Heart right ventricle (tissue), 16 donors: ENCODE measurements around the gene FBRS. TPM values are rescaled to one million over a fixed set of nuclear protein-coding genes. Genes with fewer than 3 reads are reported as not detected.

ENCODE experiments used
- ATAC-seq, 8 donors: fragments of 200-7000 bp; cut with Tn5 transposase; one replicate each; pipeline ENCODE4 v1.9.1; 2020; ENCODE audit warnings: mild to moderate bottlenecking in 8 of 8, moderate library complexity in 8 of 8, moderate number of reproducible peaks in 1 of 8
- DNase-seq, 2 donors: peaks; one replicate each; pipeline ENCODE4 v3.0.0-alpha.2; 2020
- H3K27ac ChIP-seq, 10 donors: fragments of 200-600 bp; sonication (generic) in 2 of 10; one replicate each; pipeline versions ENCODE4 v1.5.0 to v1.8.0; 2020 to 2022; ENCODE audit warnings: mild to moderate bottlenecking in 3 of 10
- H3K27me3 ChIP-seq, 7 donors: fragments of 200-600 bp; one replicate each; pipeline ENCODE4 v1.8.0; 2021 to 2022; ENCODE audit warnings: mild to moderate bottlenecking in 2 of 7
- H3K36me3 ChIP-seq, 9 donors: fragments of 200-600 bp; sonication (generic) in 1 of 9; one replicate each; pipeline versions ENCODE4 v1.5.0 to v1.8.0; 2020 to 2022; ENCODE audit warnings: mild to moderate bottlenecking in 2 of 9
- H3K4me1 ChIP-seq, 9 donors: fragments of 200-600 bp; sonication (generic) in 1 of 9; one replicate each; pipeline versions ENCODE4 v1.5.0 to v1.8.0; 2020 to 2022; ENCODE audit warnings: mild to moderate bottlenecking in 4 of 9
- H3K4me3 ChIP-seq, 10 donors: fragments of 200-600 bp; sonication (generic) in 2 of 10; one replicate each; pipeline versions ENCODE4 v1.5.0 to v1.8.0; 2020 to 2022; ENCODE audit warnings: mild to moderate bottlenecking in 7 of 10, moderate library complexity in 2 of 10
- H3K9me3 ChIP-seq, 11 donors: fragments of 200-600 bp in 10 of 11; sonication (generic) in 2 of 11; one replicate each; pipeline versions ENCODE4 v1.5.0 to v1.8.0; 2013 to 2022; ENCODE audit warnings: mild to moderate bottlenecking in 2 of 11, control low read depth in 1 of 11, moderate library complexity in 1 of 11
- WGBS, 2 donors: extraction: QIAGEN DNeasy Blood & Tissue Kit; methylation state at CpG; one replicate each; pipeline ENCODE4 v1.1.7; 2013; ENCODE audit warnings: inconsistent platforms in 1 of 2; 5-methylcytosine and 5-hydroxymethylcytosine counted together
- intact Hi-C, 10 donors: fragments of 100-400 bp; cut with DNase I; formaldehyde crosslinking; loops; one replicate each; pipeline versions ENCODE4 v1.11.1 to v1.14.2; 2022
- polyA plus RNA-seq, 2 donors: library from polyadenylated mRNA; stranded (reverse); fragments of 200-250 nt; gene quantifications; one replicate each; pipeline ENCODE4 v1.2.3, GENCODE V29; 2013
- total RNA-seq, 10 donors: library from RNA; stranded (reverse); fragmentation: NEBNext Ultra II Directional in 3 of 10; extraction: Animal tissue kit (Norgen Biotek cat#: 25700) in 3 of 10; gene quantifications; one replicate each; pipeline versions ENCODE4 v1.2.1 to v1.2.4, GENCODE V29; 2021 to 2023
- TF ChIP-seq, protein P1 (sequence below), 9 donors: fragments of 200-600 bp; sonication (generic) in 2 of 9; IDR thresholded peaks; one replicate each; pipeline versions ENCODE4 v1.5.0 to v1.8.0; 2021 to 2022; ENCODE audit warnings: antibody characterized with exemption in 9 of 9, mild to moderate bottlenecking in 5 of 9, moderate library complexity in 1 of 9
- donor health status: Arrhythmogenic right ventricular cardiomyopathy.
- donor health status: ischemic (EF 13 %, LVEDD 7.1; RV severe dilation, severe dysfunction).
- donor health status: healthy with polysubstance abuse.
- donor health status: DM: no; HTN: yes; CAD: no.
- donor health status: DM: no; HTN: no; CAD: no.
- donor health status: ischemic (EF 25% LVEDD 6.9; RV normal size, moderate dysfunction).
- donor health status: ischemic (EF 25% LVEDD 5.7; RV mildly dilated, moderate dysfunction).
- donor health status: healthy.
- donor health status: DM: yes; HTN: yes; CAD: no.
- donor health status: Ischemic cardiomyopathy.
- donor health status: ischemic (EF 35%, LVEDD 5.7; RV mildly dilated, moderate dysfunction).
- donor health status: nonischemic (EF 11% LVEDD 7.7; RV severe dilation, severe dysfunction).
- donor health status: DM: yes; HTN: yes; CAD: no.
- donor health status: PGD.
- donor health status: ischemic (EF 29% LVEDD 5.4; RV normal size, mild dysfunction).
- donor health status: nonischemic (EF 23%, LVEDD 6.1; RV moderate dilation, normal function).

FBRS gene
- total and polyA plus RNA-seq, 12 donors, result 24.6 to 40.2 (median 29.3) TPM

DNA sequence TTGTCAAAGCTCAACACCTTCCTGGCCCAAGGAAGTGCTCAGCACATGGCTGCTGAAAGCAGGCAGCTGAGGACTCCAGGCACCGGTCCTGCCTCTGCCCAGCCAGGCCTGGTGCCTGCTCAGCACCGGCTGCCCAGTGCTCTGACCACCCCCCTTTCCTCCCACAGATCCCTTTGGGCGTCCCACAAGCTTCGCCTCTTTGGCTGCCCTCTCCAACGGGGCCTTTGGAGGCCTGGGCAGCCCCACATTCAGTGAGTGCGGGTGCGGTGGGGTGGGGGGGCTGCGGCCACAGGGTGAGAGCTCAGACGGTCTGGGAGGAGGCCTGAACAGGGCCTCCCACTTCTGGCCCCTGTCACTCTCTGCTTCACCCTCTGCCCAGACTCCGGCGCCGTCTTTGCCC, 10.2 kb downstream of the FBRS start:
- no peaks in the 10 kb centered on the region for H3K27me3 ChIP-seq
- TF ChIP-seq, protein P1, sequence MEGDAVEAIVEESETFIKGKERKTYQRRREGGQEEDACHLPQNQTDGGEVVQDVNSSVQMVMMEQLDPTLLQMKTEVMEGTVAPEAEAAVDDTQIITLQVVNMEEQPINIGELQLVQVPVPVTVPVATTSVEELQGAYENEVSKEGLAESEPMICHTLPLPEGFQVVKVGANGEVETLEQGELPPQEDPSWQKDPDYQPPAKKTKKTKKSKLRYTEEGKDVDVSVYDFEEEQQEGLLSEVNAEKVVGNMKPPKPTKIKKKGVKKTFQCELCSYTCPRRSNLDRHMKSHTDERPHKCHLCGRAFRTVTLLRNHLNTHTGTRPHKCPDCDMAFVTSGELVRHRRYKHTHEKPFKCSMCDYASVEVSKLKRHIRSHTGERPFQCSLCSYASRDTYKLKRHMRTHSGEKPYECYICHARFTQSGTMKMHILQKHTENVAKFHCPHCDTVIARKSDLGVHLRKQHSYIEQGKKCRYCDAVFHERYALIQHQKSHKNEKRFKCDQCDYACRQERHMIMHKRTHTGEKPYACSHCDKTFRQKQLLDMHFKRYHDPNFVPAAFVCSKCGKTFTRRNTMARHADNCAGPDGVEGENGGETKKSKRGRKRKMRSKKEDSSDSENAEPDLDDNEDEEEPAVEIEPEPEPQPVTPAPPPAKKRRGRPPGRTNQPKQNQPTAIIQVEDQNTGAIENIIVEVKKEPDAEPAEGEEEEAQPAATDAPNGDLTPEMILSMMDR (IDR thresholded peaks at IDR 0.05), result no peak
- DNase-seq, result no peak
- H3K4me3 ChIP-seq, result no peak overlapping the region
- WGBS, 2 donors, result 86 to 88% methylated on average over 12 of the region's 12 CpGs
- H3K36me3 ChIP-seq, result peaks cover 0 to 86% (median 70%) of the 10 kb centered on the region in 9 donors
- peaks cover 0 to 8% (median 5%) of the 10 kb centered on the region in 9 donors for H3K4me1 ChIP-seq
- no peak overlapping the region for H3K27ac ChIP-seq
- intact Hi-C loops, result no loop called here
- ATAC-seq, result no peak
- H3K9me3 ChIP-seq, result no peaks in the 10 kb centered on the region

- intact Hi-C loops, result no loop called here
- Histone ChIP-seq H3K36me3 (peaks cover 0 to 78% (median 65%) of the 10 kb centered on the region in 9 donors), H3K9me3 (no peaks in the 10 kb centered on the region), H3K27ac (no peak overlapping the region), H3K4me3 (no peak overlapping the region), H3K4me1 (peaks cover 0 to 4% (median 0%) of the 10 kb centered on the region in 9 donors), H3K27me3 (no peaks in the 10 kb centered on the region)
- ATAC-seq, result peak in 1 of 8 donors; percentile 3
- no peak for DNase-seq
- TF ChIP-seq, protein P1 (IDR thresholded peaks at IDR 0.05), result no peak
- WGBS, 2 donors, result 91 to 92% methylated on average over 41 of the region's 41 CpGs
Measured at GRCh38 chr16:30669026-30669902, 11.0 kb downstream of the FBRS start.

DNA sequence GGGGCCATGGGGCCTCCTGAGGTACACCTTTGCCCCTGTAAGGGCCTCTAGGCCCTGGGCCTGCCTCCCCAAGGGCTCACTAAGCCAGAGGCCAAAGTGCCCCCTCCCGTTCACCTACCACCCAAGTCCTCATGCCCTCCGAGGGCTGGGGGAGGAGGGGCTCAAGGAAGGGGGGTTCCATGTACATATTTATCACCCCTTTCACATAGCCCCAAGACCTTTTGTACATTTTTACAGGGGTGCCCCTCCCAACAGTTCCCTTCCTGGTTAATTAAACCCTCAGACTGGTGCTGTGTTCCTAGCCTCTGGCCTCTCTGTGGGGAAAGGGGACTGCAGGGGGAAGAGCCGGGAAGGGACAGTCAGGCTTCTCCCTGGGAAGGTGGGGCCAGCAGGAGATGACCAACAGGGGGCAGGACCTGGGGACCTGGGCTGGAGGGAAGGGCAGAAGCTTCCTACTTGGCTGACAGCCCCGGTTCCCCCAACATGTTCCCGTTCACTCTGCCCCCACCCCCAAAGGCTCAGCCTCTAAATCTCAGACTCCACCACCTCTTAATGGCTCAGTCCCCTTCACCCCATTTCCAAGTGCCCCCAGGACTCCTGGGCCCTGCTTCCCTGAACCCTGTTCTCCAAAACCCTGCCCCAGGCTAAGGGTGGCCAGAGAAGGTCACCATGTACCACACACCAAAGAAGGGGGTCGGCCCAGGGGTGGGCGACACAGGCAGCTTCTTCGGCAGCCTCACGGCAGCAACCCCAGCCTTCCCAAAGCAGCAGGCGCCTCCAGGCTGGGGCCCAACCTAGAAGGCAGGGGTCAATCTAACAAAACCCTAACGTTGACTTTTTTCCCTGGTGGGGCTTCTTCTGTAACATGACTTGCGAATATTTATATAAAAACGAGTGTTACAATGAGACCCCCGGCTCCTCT, 11.9 kb downstream of the FBRS start:
- Histone ChIP-seq H3K4me3 (no peak overlapping the region), H3K27ac (no peak overlapping the region), H3K9me3 (no peaks in the 10 kb centered on the region), H3K36me3 (peaks cover 0 to 69% (median 57%) of the 10 kb centered on the region in 9 donors), H3K4me1 (no peaks in the 10 kb centered on the region), H3K27me3 (no peaks in the 10 kb centered on the region)
- WGBS, 2 donors, result 84 to 90% methylated on average over 14 of the region's 14 CpGs
- TF ChIP-seq, protein P1 (IDR thresholded peaks at IDR 0.05), result no peak
- ATAC-seq (peak in 2 of 8 donors; percentile 16 to 22), DNase-seq (no peak)
- intact Hi-C loops, result no loop called here

GRCh38 chr16:30675143-30675542, 16.9 kb downstream of the FBRS start:
- DNase-seq, result no peak

More at GRCh38 chr16:30675143-30675542, 16.9 kb downstream of the FBRS start:
- peaks cover 0 to 19% (median 7%) of the 10 kb centered on the region in 9 donors for H3K36me3 ChIP-seq
- ATAC-seq, result no peak
- no peak overlapping the region for H3K27ac ChIP-seq
- H3K4me1 ChIP-seq, result no peaks in the 10 kb centered on the region
- WGBS, 2 donors, result 88 to 91% methylated on average over 10 of the region's 10 CpGs
- intact Hi-C loops, result no loop called here
- H3K9me3 ChIP-seq, result no peaks in the 10 kb centered on the region
- TF ChIP-seq, protein P1 (IDR thresholded peaks at IDR 0.05), result no peak
- H3K4me3 ChIP-seq, result no peak overlapping the region
- no peaks in the 10 kb centered on the region for H3K27me3 ChIP-seq
